ENCODE data around the gene SMIM11.
"Not testable (repeated sequence)": the region's sequence is repeated elsewhere in the genome, so short reads cannot be mapped to it uniquely, and the experiment has no call there.

Gene SMIM11

GRCh38 chr21:34406676-34407075 lies 31.4 kb downstream of the SMIM11 start:
- not testable (repeated sequence) for H3K27me3 ChIP-seq (ENCODE audit: insufficient read depth, poor library complexity, severe bottlenecking); DNase-seq (ENCODE audit: low read depth in 1 of 2, low spot score in 1 of 2)

DNA sequence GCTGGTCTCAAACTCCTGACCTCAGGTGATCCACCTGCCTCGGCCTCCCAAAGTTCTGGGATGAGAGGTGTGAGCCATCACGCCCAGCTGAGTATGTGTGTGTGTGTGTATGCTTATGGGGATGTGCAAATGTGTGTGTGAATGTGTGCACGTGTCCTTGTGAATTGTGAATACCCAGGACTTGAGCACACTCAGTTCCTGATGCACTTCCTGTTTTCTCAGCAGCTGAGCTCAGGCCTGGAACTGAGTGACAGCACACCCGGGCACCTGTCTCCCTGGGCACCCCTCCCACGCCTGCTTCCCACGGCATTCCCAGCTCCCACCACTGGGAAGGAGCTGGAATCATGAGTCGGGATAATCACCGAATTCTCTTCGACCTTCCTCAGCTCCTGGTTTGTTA lies 32.0 kb downstream of the SMIM11 start:
- not testable (repeated sequence) for H3K27me3 ChIP-seq (ENCODE audit: insufficient read depth, poor library complexity, severe bottlenecking); H3K4me3 ChIP-seq (replicated peaks; ENCODE audit: insufficient read depth, low read length); H3K27ac ChIP-seq (replicated peaks); DNase-seq (ENCODE audit: low read depth in 1 of 2, low spot score in 1 of 2)

More at GRCh38 chr21:34406676-34407075, 31.4 kb downstream of the SMIM11 start:
- H3K4me3 ChIP-seq (replicated peaks; ENCODE audit: insufficient read depth, low read length); H3K27ac ChIP-seq (replicated peaks): not testable (repeated sequence)

- H3K4me3 ChIP-seq (replicated peaks; ENCODE audit: insufficient read depth, low read length); DNase-seq (ENCODE audit: low read depth in 1 of 2, low spot score in 1 of 2); H3K27me3 ChIP-seq (ENCODE audit: insufficient read depth, poor library complexity, severe bottlenecking); H3K27ac ChIP-seq (replicated peaks): not testable (repeated sequence)
Measured at GRCh38 chr21:34417448-34418077, 42.3 kb downstream of the SMIM11 start.

DNA sequence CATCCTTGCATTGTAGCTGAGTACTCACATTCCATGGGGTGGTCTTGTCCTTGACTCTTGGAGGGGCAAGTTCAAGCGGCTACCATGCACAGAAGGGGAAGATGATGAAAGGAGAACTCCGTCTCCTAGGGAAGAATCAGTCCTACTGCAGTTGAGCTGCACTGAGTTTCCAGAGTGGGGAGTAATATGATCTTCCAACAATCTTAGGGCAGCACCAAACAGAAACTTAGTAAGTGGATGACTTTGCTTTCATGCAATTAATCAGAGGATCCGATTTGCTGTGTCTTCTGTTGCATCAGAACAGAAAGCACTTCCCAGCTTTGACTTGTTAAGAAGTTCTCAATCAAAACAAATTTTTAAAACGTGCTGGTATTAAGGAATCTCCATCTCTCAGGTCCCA lies 48.5 kb downstream of the SMIM11 start, which contains the start of gene SMIM34:
TSS of gene SMIM34 (minus strand) at position 147 of the 400 bp plus-strand sequence. CDS start at position 35, 112 bp downstream.
- not testable (repeated sequence) for H3K27me3 ChIP-seq (ENCODE audit: insufficient read depth, poor library complexity, severe bottlenecking); DNase-seq (ENCODE audit: low read depth in 1 of 2, low spot score in 1 of 2); H3K27ac ChIP-seq (replicated peaks); H3K4me3 ChIP-seq (replicated peaks; ENCODE audit: insufficient read depth, low read length)

GRCh38 chr21:34427339-34427738 lies 52.0 kb downstream of the SMIM11 start:
- H3K27ac ChIP-seq (replicated peaks); H3K27me3 ChIP-seq (ENCODE audit: insufficient read depth, poor library complexity, severe bottlenecking); H3K4me3 ChIP-seq (replicated peaks; ENCODE audit: insufficient read depth, low read length); DNase-seq (ENCODE audit: low read depth in 1 of 2, low spot score in 1 of 2): not testable (repeated sequence)

DNA sequence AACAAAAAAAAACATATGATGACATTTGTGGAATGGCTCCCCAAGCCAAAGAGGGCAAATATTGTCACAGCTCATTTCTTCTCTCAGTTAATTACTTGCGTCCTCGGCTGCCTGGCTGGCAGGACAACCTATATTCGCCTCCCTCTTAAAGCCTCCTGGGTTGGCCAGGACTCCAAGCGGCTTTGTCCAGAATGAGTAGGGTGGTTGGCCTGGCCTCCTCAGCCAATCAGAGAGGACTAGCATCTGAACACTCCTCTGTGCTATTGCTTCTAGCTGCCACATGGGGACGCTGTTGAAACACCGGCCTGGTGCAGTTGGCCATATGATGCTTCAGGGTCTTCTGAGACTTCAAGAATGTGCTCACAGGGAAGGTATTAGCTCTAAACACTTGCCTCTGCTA lies 53.1 kb downstream of the SMIM11 start:
- not testable (repeated sequence) for H3K27ac ChIP-seq (replicated peaks); H3K4me3 ChIP-seq (replicated peaks; ENCODE audit: insufficient read depth, low read length); DNase-seq (ENCODE audit: low read depth in 1 of 2, low spot score in 1 of 2); H3K27me3 ChIP-seq (ENCODE audit: insufficient read depth, poor library complexity, severe bottlenecking)

DNA sequence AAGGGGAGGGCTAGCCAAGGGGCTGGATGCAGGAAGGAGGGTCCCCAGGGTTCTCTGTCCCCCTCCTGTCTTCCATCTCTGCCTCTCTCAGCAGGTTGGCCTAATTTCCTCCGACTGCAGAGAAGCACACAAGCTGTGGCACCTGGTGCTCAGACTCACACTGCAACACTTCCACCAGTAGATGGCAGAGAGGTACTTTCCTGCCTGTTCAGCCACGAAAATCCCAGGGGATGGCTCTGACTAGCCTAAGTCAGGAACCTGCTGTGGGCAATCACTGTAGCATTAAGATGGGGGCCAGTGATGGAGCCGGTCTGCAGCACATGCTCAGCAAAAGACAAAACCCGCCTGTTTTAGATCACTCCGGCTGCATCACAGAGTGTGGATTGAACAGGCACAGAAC lies 54.4 kb downstream of the SMIM11 start:
- DNase-seq (ENCODE audit: low read depth in 1 of 2, low spot score in 1 of 2); H3K27me3 ChIP-seq (ENCODE audit: insufficient read depth, poor library complexity, severe bottlenecking); H3K4me3 ChIP-seq (replicated peaks; ENCODE audit: insufficient read depth, low read length); H3K27ac ChIP-seq (replicated peaks): not testable (repeated sequence)

All from HL-60 (cell line).